OCI-LY7 (cell line): ENCODE data around the gene UGT1A10. TPM values are rescaled to one million over a fixed set of nuclear protein-coding genes. Genes with fewer than 3 reads are reported as not detected.
"Not testable (repeated sequence)": the region's sequence is repeated elsewhere in the genome, so short reads cannot be mapped to it uniquely, and the experiment has no call there.

Experiments used
- BruUV-seq: library from RNA; stranded (reverse); fragments of 400-500 nt; replicated peaks from 2 replicates; lab custom pipeline; 2021; lab: Mats Ljungman, UMichigan
- CTCF ChIA-PET: fragments of 300-600 bp; sonication (Branson Sonifier 250); formaldehyde crosslinking; loops from one replicate; lab custom pipeline; 2022; ENCODE audit warnings: antibody characterized with exemption; ENCODE audit not compliant: unreplicated experiment; lab: Charles Lee
- POLR2A ChIA-PET: fragments of 300-600 bp; sonication (Branson Sonifier 250); formaldehyde crosslinking; loops from one replicate; lab custom pipeline; 2022; ENCODE audit warnings: antibody characterized with exemption; lab: Charles Lee
- DNase-seq: peaks from one replicate; pipeline ENCODE4 v3.0.0-alpha.2; 2015; ENCODE audit warnings: low spot score
- H2AFZ ChIP-seq: fragments of 200-600 bp; sonication (generic), shearing (Covaris generic); 2 replicates; pipeline ENCODE4 v1.6.1; 2014; ENCODE audit warnings: mild to moderate bottlenecking, antibody characterized with exemption, low read length, moderate library complexity
- H3K27ac ChIP-seq: fragments of 200-600 bp; sonication (generic); 2 replicates; pipeline ENCODE4 v1.5.1; 2014; ENCODE audit warnings: mixed run types, low read depth, mild to moderate bottlenecking, moderate library complexity, low read length, inconsistent platforms; ENCODE audit not compliant: poor library complexity, severe bottlenecking
- H3K36me3 ChIP-seq: fragments of 200-600 bp; sonication (generic); 2 replicates; pipeline ENCODE4 v1.6.1; 2014; ENCODE audit warnings: mild to moderate bottlenecking, antibody characterized with exemption, low read length, moderate library complexity, mixed read lengths; ENCODE audit not compliant: insufficient read depth
- H3K4me1 ChIP-seq: fragments of 200-600 bp; sonication (generic); 2 replicates; pipeline ENCODE4 v1.5.1; 2014; ENCODE audit warnings: mild to moderate bottlenecking, low read length; ENCODE audit not compliant: insufficient read depth, poor library complexity, severe bottlenecking
- H3K4me2 ChIP-seq: fragments of 200-600 bp; sonication (generic); 2 replicates; pipeline ENCODE4 v1.6.1; 2014; ENCODE audit warnings: mild to moderate bottlenecking, low read length
- H3K4me3 ChIP-seq: fragments of 200-600 bp; sonication (generic); 2 replicates; pipeline ENCODE4 v1.5.1; 2014; ENCODE audit warnings: mild to moderate bottlenecking, low read depth, low read length; ENCODE audit not compliant: poor library complexity, severe bottlenecking
- H3K79me2 ChIP-seq: fragments of 200-600 bp; sonication (generic); 2 replicates; pipeline ENCODE4 v1.6.1; 2016; ENCODE audit warnings: low read depth, mild to moderate bottlenecking, low read length, moderate library complexity, mixed read lengths; ENCODE audit not compliant: insufficient read depth
- H3K9me2 ChIP-seq: fragments of 200-600 bp; sonication (generic); 2 replicates; pipeline ENCODE4 v1.6.1; 2016; ENCODE audit warnings: mild to moderate bottlenecking, low read length, mixed read lengths; ENCODE audit not compliant: insufficient read depth
- H3K9me3 ChIP-seq: fragments of 200-600 bp; sonication (generic); 2 replicates; pipeline ENCODE4 v1.6.1; 2014; ENCODE audit warnings: mild to moderate bottlenecking, mixed run types, low read length, mixed read lengths
- H4K20me1 ChIP-seq: fragments of 200-600 bp; sonication (generic); 2 replicates; pipeline ENCODE4 v1.6.1; 2014; ENCODE audit warnings: mild to moderate bottlenecking, antibody characterized with exemption, low read length, moderate library complexity, mixed read lengths; ENCODE audit not compliant: insufficient read depth
- CTCF ChIP-seq: fragments of 200-600 bp; sonication (generic); conservative IDR thresholded peaks from 2 replicates; pipeline ENCODE4 v1.5.1; 2014; ENCODE audit warnings: mild to moderate bottlenecking, antibody characterized with exemption, low read length, moderate library complexity, mixed read lengths
- EZH2phosphoT487 ChIP-seq: fragments of 200-600 bp; sonication (generic); IDR thresholded peaks from 2 replicates; pipeline ENCODE4 v1.6.1; 2018; ENCODE audit warnings: low read depth, borderline replicate concordance, mild to moderate bottlenecking, mixed run types, antibody characterized with exemption, low read length, moderate library complexity, mixed read lengths
- intact Hi-C: fragments of 100-400 bp; cut with micrococcal nuclease; formaldehyde crosslinking; loops from one replicate; pipeline ENCODE4 v1.10.0; 2022; ENCODE audit not compliant: unreplicated experiment
- total RNA-seq, 2 experiments: library from RNA; depleted of rRNA in 1 of 2; stranded (reverse); fragments of >200 nt in 1 of 2; shearing (Covaris generic) in 1 of 2; gene quantifications; 2 replicates each; pipeline ENCODE4 v1.2.3, GENCODE V29; 2014 to 2022

UGT1A10 gene
- total RNA-seq, 2 experiments from 2014 or later, result not detected

- H3K27ac ChIP-seq, result no peak overlapping the region
- no peaks in the 10 kb centered on the region for H4K20me1 ChIP-seq
- no peak overlapping the region for H3K4me3 ChIP-seq
- no TSS peak for BruUV-seq
- H3K4me2 ChIP-seq, result no peak overlapping the region
- H3K9me2 ChIP-seq, result no peaks in the 10 kb centered on the region
- DNase-seq, result no peak
- ChIA-PET POLR2A (no interaction called here), CTCF (no interaction called here)
- no peak overlapping the region for H2AFZ ChIP-seq
- no peaks in the 10 kb centered on the region for H3K9me3 ChIP-seq
- intact Hi-C loops, result no loop called here
- H3K36me3 ChIP-seq, result no peaks in the 10 kb centered on the region
- TF ChIP-seq EZH2phosphoT487, result no peak
- H3K4me1 ChIP-seq, result no peaks in the 10 kb centered on the region
- no peaks in the 10 kb centered on the region for H3K79me2 ChIP-seq
Observed at GRCh38 chr2:233740870-233741269, 104.6 kb downstream of the UGT1A10 start.

- H3K9me3 ChIP-seq, result no peaks in the 10 kb centered on the region
- ChIA-PET POLR2A (no interaction called here), CTCF (no interaction called here)
- no peak overlapping the region for H3K4me2 ChIP-seq
- no peaks in the 10 kb centered on the region for H3K9me2 ChIP-seq
- BruUV-seq, result no TSS peak
- no peaks in the 10 kb centered on the region for H3K36me3 ChIP-seq
- no peak for DNase-seq
- intact Hi-C loops, result no loop called here
- no peak overlapping the region for H3K4me3 ChIP-seq
- no peak for TF ChIP-seq CTCF
- no peak for TF ChIP-seq EZH2phosphoT487
- H2AFZ ChIP-seq, result no peak overlapping the region
- H3K4me1 ChIP-seq, result no peaks in the 10 kb centered on the region
- H3K27ac ChIP-seq, result no peak overlapping the region
- H3K79me2 ChIP-seq, result no peaks in the 10 kb centered on the region
- no peaks in the 10 kb centered on the region for H4K20me1 ChIP-seq
Observed at GRCh38 chr2:233743464-233744259, 107.4 kb downstream of the UGT1A10 start.

- DNase-seq, result no peak
- ChIA-PET POLR2A (no interaction called here), CTCF (no interaction called here)
- no TSS peak for BruUV-seq
- Histone ChIP-seq H4K20me1 (no peaks in the 10 kb centered on the region), H2AFZ (no peak overlapping the region), H3K4me3 (no peak overlapping the region), H3K27ac (no peak overlapping the region), H3K4me1 (no peaks in the 10 kb centered on the region), H3K4me2 (no peak overlapping the region), H3K36me3 (no peaks in the 10 kb centered on the region), H3K9me3 (no peaks in the 10 kb centered on the region), H3K79me2 (no peaks in the 10 kb centered on the region), H3K9me2 (no peaks in the 10 kb centered on the region)
- TF ChIP-seq EZH2phosphoT487, result no peak
- no peak for TF ChIP-seq CTCF
- intact Hi-C loops, result no loop called here
Observed at GRCh38 chr2:233745073-233745755, 109.0 kb downstream of the UGT1A10 start.

GRCh38 chr2:233745838-233746237, 109.6 kb downstream of the UGT1A10 start:
- CTCF ChIA-PET, H3K9me3 ChIP-seq, H3K27ac ChIP-seq, H3K4me2 ChIP-seq, H2AFZ ChIP-seq, BruUV-seq, DNase-seq, H3K79me2 ChIP-seq, H3K9me2 ChIP-seq, H3K4me3 ChIP-seq, H4K20me1 ChIP-seq, intact Hi-C loops, H3K4me1 ChIP-seq, POLR2A ChIA-PET, H3K36me3 ChIP-seq: not testable (repeated sequence)
